HCT116 (cell line): ENCODE data around the gene CASP1. TPM values are rescaled to one million over a fixed set of nuclear protein-coding genes. Genes with fewer than 3 reads are reported as not detected.

Source experiments
- ATAC-seq: fragments of 200-7000 bp; cut with Tn5 transposase; 2 replicates; pipeline ENCODE4 v1.9.1; 2020; ENCODE audit warnings: mild to moderate bottlenecking, moderate library complexity
- BruUV-seq: library from RNA; stranded (reverse); fragments of 400-500 nt; replicated peaks from 2 replicates; lab custom pipeline; 2021; lab: Mats Ljungman, UMichigan
- CTCF ChIA-PET: fragments of 300-600 bp; sonication (Branson Sonifier 250); formaldehyde crosslinking; loops from one replicate; lab custom pipeline; 2021; ENCODE audit warnings: antibody characterized with exemption; lab: Charles Lee
- POLR2A ChIA-PET: fragments of 300-600, 350-600 bp; sonication (Branson Sonifier 250); formaldehyde crosslinking; loops from one replicate; lab custom pipeline; 2021; ENCODE audit warnings: antibody characterized with exemption; lab: Charles Lee
- RAD21 ChIA-PET, 2 experiments: fragments of 300-600 bp; sonication (Branson Sonifier 250); formaldehyde crosslinking; loops; one replicate each; lab custom pipeline; 2023; ENCODE audit warnings: low total read pairs in 2 of 2; ENCODE audit not compliant: uncharacterized antibody in 2 of 2, unreplicated experiment in 2 of 2, low non-redundant PET in 1 of 2; lab: Charles Lee
- DNase-seq: peaks from one replicate; pipeline ENCODE4 v3.0.0-alpha.2; 2010; ENCODE audit warnings: low read depth, low spot score
- H2AFZ ChIP-seq: fragments of 200-600 bp; shearing (Covaris generic), sonication (generic); 2 replicates; pipeline ENCODE4 v1.6.1; 2017; ENCODE audit warnings: low read depth, mixed run types, mixed read lengths, antibody characterized with exemption, low read length; ENCODE audit not compliant: poor library complexity, severe bottlenecking
- H3K27ac ChIP-seq: 2 replicates; pipeline ENCODE4 v1.5.1; 2012; ENCODE audit warnings: low read depth, low read length
- H3K27me3 ChIP-seq: fragments of 200-600 bp; sonication (generic); 2 replicates; pipeline ENCODE4 v1.6.1; 2016; ENCODE audit warnings: mixed run types, low read length, mixed read lengths; ENCODE audit not compliant: insufficient read depth
- H3K36me3 ChIP-seq, 2 experiments: fragments of 200-500 bp in 1 of 2; fragments of 200-600 bp in 1 of 2; sonication (Bioruptor generic) in 1 of 2; sonication (generic) in 1 of 2; 2 replicates each; pipeline versions ENCODE4 v1.5.1 to v1.6.1; 2014 to 2016; ENCODE audit warnings: low read length in 2 of 2, inconsistent platforms in 1 of 2, mixed read lengths in 1 of 2, mixed run types in 1 of 2; ENCODE audit not compliant: insufficient read depth in 2 of 2, control insufficient read depth in 1 of 2
- H3K4me1 ChIP-seq, 2 experiments: fragments of 200-600 bp in 1 of 2; sonication (generic) in 1 of 2; 2 replicates each; pipeline versions ENCODE4 v1.5.1 to v1.6.1; 2012 to 2017; ENCODE audit warnings: low read length in 2 of 2, inconsistent platforms in 1 of 2, mild to moderate bottlenecking in 1 of 2, mixed read lengths in 1 of 2, mixed run types in 1 of 2, moderate library complexity in 1 of 2; ENCODE audit not compliant: insufficient read depth in 2 of 2, control insufficient read depth in 1 of 2
- H3K4me2 ChIP-seq: fragments of 200-600 bp; sonication (generic); 2 replicates; pipeline ENCODE4 v1.6.1; 2017; ENCODE audit warnings: mixed run types, low read length, mixed read lengths
- H3K4me3 ChIP-seq, 2 experiments: fragments of 200-600 bp in 1 of 2; sonication (generic) in 1 of 2; replicated peaks in 1 of 2; 2 replicates each; pipeline ENCODE4 v1.5.1; 2011 to 2016; ENCODE audit warnings: low read length in 2 of 2, control low read depth in 1 of 2, low read depth in 1 of 2, mild to moderate bottlenecking in 1 of 2, mixed read lengths in 1 of 2, mixed run types in 1 of 2
- H3K79me2 ChIP-seq: fragments of 200-600 bp; sonication (generic); 2 replicates; pipeline ENCODE4 v1.6.1; 2017; ENCODE audit warnings: mild to moderate bottlenecking, mixed run types, low read length, moderate library complexity, mixed read lengths; ENCODE audit not compliant: insufficient read depth
- H3K9ac ChIP-seq: fragments of 200-600 bp; sonication (generic); 2 replicates; pipeline ENCODE4 v1.6.1; 2016; ENCODE audit warnings: low read length, mixed read lengths
- H3K9me2 ChIP-seq: fragments of 200-600 bp; sonication (generic), shearing (Covaris generic); 2 replicates; pipeline ENCODE4 v1.6.1; 2017; ENCODE audit warnings: mixed run types, mild to moderate bottlenecking, moderate library complexity; ENCODE audit not compliant: insufficient read depth
- H3K9me3 ChIP-seq, 2 experiments: fragments of 200-500 bp in 1 of 2; fragments of 200-600 bp in 1 of 2; sonication (Bioruptor generic) in 1 of 2; sonication (generic) in 1 of 2; 2 replicates each; pipeline ENCODE4 v1.6.1; 2014 to 2017; ENCODE audit warnings: low read length in 2 of 2, mixed read lengths in 2 of 2, inconsistent platforms in 1 of 2, low read depth in 1 of 2, mild to moderate bottlenecking in 1 of 2, mixed run types in 1 of 2, moderate library complexity in 1 of 2; ENCODE audit not compliant: control insufficient read depth in 1 of 2, insufficient read depth in 1 of 2
- H4K20me1 ChIP-seq: fragments of 200-600 bp; sonication (generic), shearing (Covaris generic); 2 replicates; pipeline ENCODE4 v1.6.1; 2017; ENCODE audit warnings: mixed run types, mild to moderate bottlenecking, moderate library complexity; ENCODE audit not compliant: insufficient read depth
- CBX3 ChIP-seq: IDR thresholded peaks from 2 replicates; pipeline ENCODE4 v1.6.1; 2012; ENCODE audit warnings: low read depth
- CEBPB ChIP-seq: IDR thresholded peaks from 2 replicates; pipeline ENCODE4 v1.6.1; 2012; ENCODE audit warnings: low read depth
- EGR1 ChIP-seq: IDR thresholded peaks from 2 replicates; pipeline ENCODE4 v1.6.1; 2012; ENCODE audit warnings: low read depth
- ELF1 ChIP-seq: IDR thresholded peaks from 2 replicates; pipeline ENCODE4 v1.6.1; 2012; ENCODE audit warnings: low read depth, borderline replicate concordance
- EZH2 ChIP-seq: fragments of 200-600 bp; sonication (generic); IDR thresholded peaks from 2 replicates; pipeline ENCODE4 v1.6.1; 2017; ENCODE audit warnings: antibody characterized with exemption, mixed run types
- JUND ChIP-seq: IDR thresholded peaks from 2 replicates; pipeline ENCODE4 v1.6.1; 2012
- POLR2A ChIP-seq: IDR thresholded peaks from 2 replicates; pipeline ENCODE4 v1.7.0; 2011; ENCODE audit warnings: borderline replicate concordance; ENCODE audit not compliant: insufficient read depth, insufficient read length; ENCODE audit errors: extremely low read depth
- RAD21 ChIP-seq: IDR thresholded peaks from 2 replicates; pipeline ENCODE4 v1.6.1; 2012; ENCODE audit warnings: low read depth, mild to moderate bottlenecking
- SIN3A ChIP-seq: IDR thresholded peaks from 2 replicates; pipeline ENCODE4 v1.6.1; 2012; ENCODE audit warnings: low read depth
- SP1 ChIP-seq: IDR thresholded peaks from 2 replicates; pipeline ENCODE4 v1.6.1; 2012; ENCODE audit warnings: low read depth
- SRF ChIP-seq: IDR thresholded peaks from 2 replicates; pipeline ENCODE4 v1.6.1; 2012; ENCODE audit warnings: low read depth
- TCF7L2 ChIP-seq: IDR thresholded peaks from 2 replicates; pipeline ENCODE4 v1.7.0; 2011; ENCODE audit warnings: borderline replicate concordance, inconsistent platforms; ENCODE audit not compliant: insufficient read depth, insufficient read length; ENCODE audit errors: extremely low read depth
- YY1 ChIP-seq: IDR thresholded peaks from 2 replicates; pipeline ENCODE4 v1.6.1; 2011; ENCODE audit warnings: low read length, low read depth, moderate library complexity, mild to moderate bottlenecking; ENCODE audit not compliant: insufficient replicate concordance; ENCODE audit errors: extremely low read depth
- ZNF274 ChIP-seq: fragments of 200-500 bp; sonication (Bioruptor generic); IDR thresholded peaks from 2 replicates; pipeline ENCODE4 v1.6.1; 2014; ENCODE audit warnings: mild to moderate bottlenecking, low read depth, low read length, inconsistent platforms
- intact Hi-C: fragments of 100-400 bp; cut with micrococcal nuclease; formaldehyde crosslinking; loops from 2 replicates; pipeline ENCODE4 v1.10.0; 2022
- total RNA-seq: library from RNA; stranded (reverse); gene quantifications from one replicate; pipeline ENCODE4 v1.2.1, GENCODE V29; 2021; ENCODE audit not compliant: unreplicated experiment
- TF ChIP-seq, protein P1 (sequence below): IDR thresholded peaks from 2 replicates; pipeline ENCODE4 v1.6.1; 2012
- TF ChIP-seq, protein P2 (sequence below): IDR thresholded peaks from 2 replicates; pipeline ENCODE4 v1.6.1; 2012; ENCODE audit warnings: low read depth
- TF ChIP-seq, protein P3 (sequence below): IDR thresholded peaks from 2 replicates; pipeline ENCODE4 v1.6.1; 2011; ENCODE audit warnings: mild to moderate bottlenecking, low read length, moderate library complexity; ENCODE audit not compliant: insufficient replicate concordance; ENCODE audit errors: extremely low read depth

CASP1 gene
- total RNA-seq, 1 experiment from 2014 or later: not detected

DNA sequence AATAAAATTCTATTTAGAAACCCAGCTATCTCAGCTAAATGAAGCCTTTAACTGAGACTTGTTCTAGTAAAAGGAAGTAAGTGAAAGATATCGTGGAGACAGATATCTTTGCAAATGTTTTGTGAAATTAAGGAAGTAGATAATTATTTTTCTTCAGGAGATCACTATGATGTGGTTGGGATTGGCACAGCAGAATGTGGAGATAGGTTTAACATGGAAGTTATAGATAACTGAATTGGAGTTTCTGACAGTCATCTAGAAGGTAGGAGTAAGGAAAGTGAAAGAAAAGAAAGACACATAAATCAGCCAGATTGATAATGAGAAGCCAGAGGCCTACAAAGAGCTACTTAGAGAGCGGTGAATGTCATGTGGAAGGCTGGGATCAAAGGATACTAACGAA, 7.3 kb downstream of the CASP1 start:
- Histone ChIP-seq H3K9ac (no peak overlapping the region), H3K4me2 (no peak overlapping the region), H3K36me3 (no peaks in the 10 kb centered on the region), H4K20me1 (no peaks in the 10 kb centered on the region), H3K9me2 (no peaks in the 10 kb centered on the region), H3K27ac (no peak overlapping the region), H3K4me3 (no peak overlapping the region), H2AFZ (no peak overlapping the region), H3K27me3 (no peaks in the 10 kb centered on the region), H3K4me1 (no peaks in the 10 kb centered on the region), H3K79me2 (no peaks in the 10 kb centered on the region), H3K9me3 (no peaks in the 10 kb centered on the region)
- ATAC-seq: no peak
- RAD21 ChIA-PET: no interaction called here
- no peak for DNase-seq
- TF ChIP-seq, protein P1, sequence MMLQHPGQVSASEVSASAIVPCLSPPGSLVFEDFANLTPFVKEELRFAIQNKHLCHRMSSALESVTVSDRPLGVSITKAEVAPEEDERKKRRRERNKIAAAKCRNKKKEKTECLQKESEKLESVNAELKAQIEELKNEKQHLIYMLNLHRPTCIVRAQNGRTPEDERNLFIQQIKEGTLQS: no peak
- TF ChIP-seq, protein P2, sequence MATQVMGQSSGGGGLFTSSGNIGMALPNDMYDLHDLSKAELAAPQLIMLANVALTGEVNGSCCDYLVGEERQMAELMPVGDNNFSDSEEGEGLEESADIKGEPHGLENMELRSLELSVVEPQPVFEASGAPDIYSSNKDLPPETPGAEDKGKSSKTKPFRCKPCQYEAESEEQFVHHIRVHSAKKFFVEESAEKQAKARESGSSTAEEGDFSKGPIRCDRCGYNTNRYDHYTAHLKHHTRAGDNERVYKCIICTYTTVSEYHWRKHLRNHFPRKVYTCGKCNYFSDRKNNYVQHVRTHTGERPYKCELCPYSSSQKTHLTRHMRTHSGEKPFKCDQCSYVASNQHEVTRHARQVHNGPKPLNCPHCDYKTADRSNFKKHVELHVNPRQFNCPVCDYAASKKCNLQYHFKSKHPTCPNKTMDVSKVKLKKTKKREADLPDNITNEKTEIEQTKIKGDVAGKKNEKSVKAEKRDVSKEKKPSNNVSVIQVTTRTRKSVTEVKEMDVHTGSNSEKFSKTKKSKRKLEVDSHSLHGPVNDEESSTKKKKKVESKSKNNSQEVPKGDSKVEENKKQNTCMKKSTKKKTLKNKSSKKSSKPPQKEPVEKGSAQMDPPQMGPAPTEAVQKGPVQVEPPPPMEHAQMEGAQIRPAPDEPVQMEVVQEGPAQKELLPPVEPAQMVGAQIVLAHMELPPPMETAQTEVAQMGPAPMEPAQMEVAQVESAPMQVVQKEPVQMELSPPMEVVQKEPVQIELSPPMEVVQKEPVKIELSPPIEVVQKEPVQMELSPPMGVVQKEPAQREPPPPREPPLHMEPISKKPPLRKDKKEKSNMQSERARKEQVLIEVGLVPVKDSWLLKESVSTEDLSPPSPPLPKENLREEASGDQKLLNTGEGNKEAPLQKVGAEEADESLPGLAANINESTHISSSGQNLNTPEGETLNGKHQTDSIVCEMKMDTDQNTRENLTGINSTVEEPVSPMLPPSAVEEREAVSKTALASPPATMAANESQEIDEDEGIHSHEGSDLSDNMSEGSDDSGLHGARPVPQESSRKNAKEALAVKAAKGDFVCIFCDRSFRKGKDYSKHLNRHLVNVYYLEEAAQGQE: no peak
- TF ChIP-seq POLR2A: no peak
- TF ChIP-seq ELF1: no peak
- no peak for TF ChIP-seq CBX3
- no peak for TF ChIP-seq RAD21
- TF ChIP-seq EGR1: no peak
- TF ChIP-seq SRF: no peak
- no peak for TF ChIP-seq CEBPB
- TF ChIP-seq TCF7L2: no peak
- TF ChIP-seq EZH2: no peak
- TF ChIP-seq SP1: no peak
- no peak for TF ChIP-seq SIN3A
- TF ChIP-seq, protein P3, sequence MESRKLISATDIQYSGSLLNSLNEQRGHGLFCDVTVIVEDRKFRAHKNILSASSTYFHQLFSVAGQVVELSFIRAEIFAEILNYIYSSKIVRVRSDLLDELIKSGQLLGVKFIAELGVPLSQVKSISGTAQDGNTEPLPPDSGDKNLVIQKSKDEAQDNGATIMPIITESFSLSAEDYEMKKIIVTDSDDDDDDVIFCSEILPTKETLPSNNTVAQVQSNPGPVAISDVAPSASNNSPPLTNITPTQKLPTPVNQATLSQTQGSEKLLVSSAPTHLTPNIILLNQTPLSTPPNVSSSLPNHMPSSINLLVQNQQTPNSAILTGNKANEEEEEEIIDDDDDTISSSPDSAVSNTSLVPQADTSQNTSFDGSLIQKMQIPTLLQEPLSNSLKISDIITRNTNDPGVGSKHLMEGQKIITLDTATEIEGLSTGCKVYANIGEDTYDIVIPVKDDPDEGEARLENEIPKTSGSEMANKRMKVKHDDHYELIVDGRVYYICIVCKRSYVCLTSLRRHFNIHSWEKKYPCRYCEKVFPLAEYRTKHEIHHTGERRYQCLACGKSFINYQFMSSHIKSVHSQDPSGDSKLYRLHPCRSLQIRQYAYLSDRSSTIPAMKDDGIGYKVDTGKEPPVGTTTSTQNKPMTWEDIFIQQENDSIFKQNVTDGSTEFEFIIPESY: no peak
- TF ChIP-seq YY1: no peak
- TF ChIP-seq ZNF274: no peak
- no peak for TF ChIP-seq JUND
- intact Hi-C loops: no loop called here
- POLR2A ChIA-PET: no interaction called here
- no TSS peak for BruUV-seq
- CTCF ChIA-PET: no interaction called here
